Mesendoderm (in vitro differentiated cells): ENCODE data around the gene PNP. TPM values are rescaled to one million over a fixed set of nuclear protein-coding genes. Genes with fewer than 3 reads are reported as not detected.

Source experiments
- DNase-seq: peaks from one replicate; pipeline ENCODE4 v3.0.0; 2013
- H2AK5ac ChIP-seq: 2 replicates; pipeline ENCODE4 v1.6.1; 2013; ENCODE audit warnings: low read length, inconsistent platforms
- H2BK120ac ChIP-seq: 2 replicates; pipeline ENCODE4 v1.6.1; 2013; ENCODE audit warnings: low read depth, mild to moderate bottlenecking, low read length, moderate library complexity, mixed read lengths
- H2BK15ac ChIP-seq: replicated peaks from 2 replicates; pipeline ENCODE4 v1.6.1; 2013; ENCODE audit warnings: low read depth, mild to moderate bottlenecking, moderate library complexity
- H2BK5ac ChIP-seq: 2 replicates; pipeline ENCODE4 v1.6.1; 2013; ENCODE audit warnings: low read length, inconsistent platforms
- H3K18ac ChIP-seq: 2 replicates; pipeline ENCODE4 v1.6.1; 2013; ENCODE audit warnings: mild to moderate bottlenecking, low read length, mixed read lengths
- H3K23ac ChIP-seq: one replicate; pipeline ENCODE4 v1.6.1; 2013; ENCODE audit warnings: low read length
- H3K27ac ChIP-seq: 2 replicates; pipeline ENCODE4 v1.5.1; 2013; ENCODE audit warnings: low read depth, mild to moderate bottlenecking, inconsistent platforms, low read length, moderate library complexity
- H3K27me3 ChIP-seq: 2 replicates; pipeline ENCODE4 v1.6.1; 2013; ENCODE audit warnings: low read length, control low read depth, mild to moderate bottlenecking, inconsistent platforms; ENCODE audit not compliant: insufficient read depth, poor library complexity
- H3K36me3 ChIP-seq: 2 replicates; pipeline ENCODE4 v1.6.1; 2013; ENCODE audit warnings: low read length, inconsistent platforms; ENCODE audit not compliant: control insufficient read depth, insufficient read depth
- H3K4ac ChIP-seq: one replicate; pipeline ENCODE4 v1.6.1; 2013; ENCODE audit warnings: low read depth, mild to moderate bottlenecking, low read length, moderate library complexity
- H3K4me1 ChIP-seq: 2 replicates; pipeline ENCODE4 v1.6.1; 2013; ENCODE audit warnings: low read depth, low read length, inconsistent platforms; ENCODE audit not compliant: control insufficient read depth
- H3K4me2 ChIP-seq: 2 replicates; pipeline ENCODE4 v1.6.1; 2013; ENCODE audit warnings: low read length
- H3K4me3 ChIP-seq: 2 replicates; pipeline ENCODE4 v1.5.1; 2013; ENCODE audit warnings: mild to moderate bottlenecking, low read length
- H3K56ac ChIP-seq: one replicate; pipeline ENCODE4 v1.6.1; 2013; ENCODE audit warnings: low read length
- H3K79me1 ChIP-seq: 2 replicates; pipeline ENCODE4 v1.6.1; 2013; ENCODE audit warnings: low read length, inconsistent platforms
- H3K79me2 ChIP-seq: 2 replicates; pipeline ENCODE4 v1.6.1; 2013; ENCODE audit warnings: mild to moderate bottlenecking, low read length; ENCODE audit not compliant: control insufficient read depth, insufficient read depth
- H3K9ac ChIP-seq: 2 replicates; pipeline ENCODE4 v1.6.1; 2013; ENCODE audit warnings: low read length, inconsistent platforms
- H4K5ac ChIP-seq: one replicate; pipeline ENCODE4 v1.6.1; 2013; ENCODE audit warnings: low read length
- H4K8ac ChIP-seq: one replicate; pipeline ENCODE4 v1.6.1; 2013; ENCODE audit warnings: low read depth, mild to moderate bottlenecking, control low read depth, low read length, moderate library complexity
- WGBS: extraction: QIAGEN DNeasy Blood & Tissue Kit; methylation state at CpG from one replicate; pipeline ENCODE4 v1.1.7; 2013; ENCODE audit warnings: low lambda C conversion rate, missing lambda C conversion rate; ENCODE audit not compliant: insufficient coverage; ENCODE audit errors: extremely low coverage; 5-methylcytosine and 5-hydroxymethylcytosine counted together
- polyA plus RNA-seq, 2 experiments: library from polyadenylated mRNA; stranded (reverse); fragments of 200-250 nt; gene quantifications; one replicate each; pipeline ENCODE4 v1.2.3, GENCODE V29; 2013

The PNP gene
- 201 TPM for polyA plus RNA-seq (2013, experiment 1 of 2)
- polyA plus RNA-seq (2013, experiment 2 of 2) = 198 TPM

DNA sequence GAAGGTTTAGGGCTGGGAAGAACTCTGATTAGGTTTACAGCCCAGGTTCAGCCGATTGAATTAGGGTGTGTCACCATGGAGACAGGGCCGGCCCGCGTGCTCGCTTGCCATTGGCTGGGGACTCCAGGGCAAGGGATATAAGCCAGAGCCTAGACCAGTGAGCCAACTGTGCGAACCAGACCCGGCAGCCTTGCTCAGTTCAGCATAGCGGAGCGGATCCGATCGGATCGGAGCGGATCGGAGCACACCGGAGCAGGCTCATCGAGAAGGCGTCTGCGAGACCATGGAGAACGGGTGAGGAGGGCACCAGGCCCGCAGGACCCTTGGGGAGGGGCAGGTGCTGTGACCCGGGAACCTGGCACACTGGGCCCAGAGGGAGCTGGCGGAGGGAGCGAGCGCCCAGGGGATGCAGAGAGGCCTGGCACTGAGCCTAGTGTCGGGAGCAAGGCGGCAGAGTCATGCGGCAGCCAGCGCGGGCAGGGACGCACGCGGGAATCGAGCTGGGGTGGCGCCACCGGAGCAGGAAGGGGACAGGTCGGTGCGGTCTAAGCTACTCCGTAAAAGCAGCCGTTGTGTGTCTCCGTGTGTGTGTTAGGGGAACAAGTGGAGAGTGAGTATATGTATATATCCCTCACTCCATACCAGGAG, at the start of gene PNP:
Gene PNP (plus strand): TSS at position 165 of the 648 bp plus-strand sequence. CDS start 119 bp downstream, at position 284.
- Histone ChIP-seq H3K56ac (peak within 1 kb of the TSS; percentile 89), H3K4me2 (peak within 1 kb of the TSS; percentile 99), H3K27ac (peak within 1 kb of the TSS; percentile 62), H3K23ac (peak within 1 kb of the TSS; percentile 52), H4K8ac (no peak within 1 kb of the TSS), H2AK5ac (no peak within 1 kb of the TSS), H3K4ac (peak within 1 kb of the TSS; percentile 29), H3K18ac (no peak within 1 kb of the TSS), H3K9ac (peak within 1 kb of the TSS; percentile 80), H3K4me3 (peak within 1 kb of the TSS; percentile 60), H3K4me1 (peaks cover 7% of the 10 kb centered on the region), H3K27me3 (no peaks in the 10 kb centered on the region), H2BK15ac (no peak within 1 kb of the TSS), H3K79me2 (peaks cover 32% of the 10 kb centered on the region), H2BK5ac (peak within 1 kb of the TSS; percentile 29), H3K79me1 (peaks cover 13% of the 10 kb centered on the region), H4K5ac (no peak within 1 kb of the TSS), H3K36me3 (peaks cover 6% of the 10 kb centered on the region), H2BK120ac (no peak within 1 kb of the TSS)
- no CpG with 5 or more reads among the region's 40 CpGs for WGBS
- DNase-seq = peak; percentile 97

DNA sequence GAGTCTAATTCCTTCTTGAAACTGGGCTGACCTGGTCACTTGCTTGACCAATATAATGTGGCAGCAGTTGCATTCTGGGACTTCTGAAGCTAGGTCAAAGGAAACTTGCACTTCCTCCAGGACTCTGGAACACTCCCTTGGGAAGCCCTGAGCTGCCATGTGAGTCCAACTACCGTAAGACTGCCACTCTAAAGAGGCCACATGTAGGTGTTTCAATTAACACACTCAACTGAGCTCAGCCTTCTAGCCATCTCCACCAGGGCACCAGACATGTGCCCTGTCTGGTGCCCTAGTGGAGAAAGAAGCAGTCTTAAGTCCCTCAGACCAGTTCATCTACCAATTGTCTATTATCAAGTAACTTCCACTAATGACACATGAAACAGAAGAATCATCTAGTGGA, 49.8 kb upstream of the PNP start:
- Histone ChIP-seq H3K23ac (no peak overlapping the region), H3K56ac (no peak overlapping the region), H3K9ac (no peak overlapping the region), H2BK15ac (no peak overlapping the region), H3K4me3 (no peak overlapping the region), H3K4ac (no peak overlapping the region), H2BK5ac (no peak overlapping the region), H2BK120ac (no peak overlapping the region), H3K4me2 (no peak overlapping the region), H3K27ac (no peak overlapping the region), H4K8ac (no peak overlapping the region), H3K27me3 (no peaks in the 10 kb centered on the region), H3K79me1 (no peaks in the 10 kb centered on the region), H3K36me3 (no peaks in the 10 kb centered on the region), H2AK5ac (no peak overlapping the region), H4K5ac (no peak overlapping the region), H3K4me1 (no peaks in the 10 kb centered on the region), H3K79me2 (no peaks in the 10 kb centered on the region), H3K18ac (no peak overlapping the region)
- no peak for DNase-seq
- no CpG with 5 or more reads among the region's 1 CpG for WGBS

DNA sequence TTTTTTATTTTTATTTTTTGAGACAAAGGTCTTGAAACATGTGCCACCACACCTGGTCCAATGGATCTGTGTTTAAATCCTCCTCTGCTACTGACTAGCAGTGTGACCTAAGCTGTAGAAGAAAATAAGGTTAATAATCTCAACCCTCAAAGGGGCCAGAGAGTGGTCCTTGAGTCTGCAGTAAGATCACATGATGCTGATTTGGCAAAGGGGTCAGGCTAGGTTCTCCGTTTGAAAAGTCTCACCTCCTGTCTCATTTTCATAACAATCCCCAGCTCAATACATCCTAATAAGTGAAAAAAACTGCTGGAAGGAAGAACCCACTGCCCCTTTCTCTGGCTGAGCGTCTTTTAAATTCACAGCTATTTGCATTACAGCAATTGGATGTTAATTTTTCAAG, 47.9 kb upstream of the PNP start:
- no peaks in the 10 kb centered on the region for H3K79me1 ChIP-seq
- no peak overlapping the region for H2BK120ac ChIP-seq
- H3K27me3 ChIP-seq = no peaks in the 10 kb centered on the region
- H3K4ac ChIP-seq = no peak overlapping the region
- H3K79me2 ChIP-seq = no peaks in the 10 kb centered on the region
- H2AK5ac ChIP-seq = no peak overlapping the region
- peak overlapping the region; percentile 56 for H4K8ac ChIP-seq
- H3K36me3 ChIP-seq = no peaks in the 10 kb centered on the region
- no peak overlapping the region for H3K27ac ChIP-seq
- no peak overlapping the region for H2BK5ac ChIP-seq
- no peak for DNase-seq
- no peak overlapping the region for H3K9ac ChIP-seq
- no peak overlapping the region for H3K23ac ChIP-seq
- no peak overlapping the region for H3K4me3 ChIP-seq
- no peak overlapping the region for H3K4me2 ChIP-seq
- no peak overlapping the region for H2BK15ac ChIP-seq
- H3K18ac ChIP-seq = no peak overlapping the region
- no CpG with 5 or more reads among the region's 2 CpGs for WGBS
- H3K4me1 ChIP-seq = no peaks in the 10 kb centered on the region
- H4K5ac ChIP-seq = no peak overlapping the region
- H3K56ac ChIP-seq = no peak overlapping the region

DNA sequence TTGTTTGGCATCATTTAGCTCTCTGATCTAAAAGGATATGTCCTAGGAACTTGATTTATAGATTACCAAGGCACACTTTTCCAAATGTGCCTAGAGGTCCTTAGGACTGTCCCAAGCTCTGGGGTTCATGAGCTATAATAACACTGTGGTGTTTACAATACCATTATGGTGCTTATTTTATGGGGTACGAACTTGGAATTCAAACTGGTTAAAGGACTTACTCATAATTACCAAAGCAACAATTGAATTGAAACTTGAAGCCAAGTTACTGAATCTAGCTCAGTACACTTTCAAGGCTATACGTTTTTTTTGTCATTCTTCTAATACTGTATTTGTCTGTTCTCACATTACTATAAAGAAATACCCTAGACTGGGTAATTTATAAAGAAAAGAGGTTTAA, 46.3 kb upstream of the PNP start:
- no peak overlapping the region for H3K18ac ChIP-seq
- no peak overlapping the region for H2BK15ac ChIP-seq
- H3K4ac ChIP-seq = no peak overlapping the region
- H3K4me3 ChIP-seq = no peak overlapping the region
- no peak overlapping the region for H3K4me2 ChIP-seq
- no peaks in the 10 kb centered on the region for H3K27me3 ChIP-seq
- H3K23ac ChIP-seq = no peak overlapping the region
- H4K5ac ChIP-seq = no peak overlapping the region
- H3K79me2 ChIP-seq = no peaks in the 10 kb centered on the region
- DNase-seq = no peak
- no peak overlapping the region for H2BK120ac ChIP-seq
- H2AK5ac ChIP-seq = no peak overlapping the region
- H3K36me3 ChIP-seq = no peaks in the 10 kb centered on the region
- H4K8ac ChIP-seq = no peak overlapping the region
- H3K27ac ChIP-seq = no peak overlapping the region
- no peak overlapping the region for H3K9ac ChIP-seq
- no CpG with 5 or more reads among the region's 2 CpGs for WGBS
- no peaks in the 10 kb centered on the region for H3K79me1 ChIP-seq
- H2BK5ac ChIP-seq = no peak overlapping the region
- H3K4me1 ChIP-seq = peaks cover 2% of the 10 kb centered on the region
- H3K56ac ChIP-seq = no peak overlapping the region

DNA sequence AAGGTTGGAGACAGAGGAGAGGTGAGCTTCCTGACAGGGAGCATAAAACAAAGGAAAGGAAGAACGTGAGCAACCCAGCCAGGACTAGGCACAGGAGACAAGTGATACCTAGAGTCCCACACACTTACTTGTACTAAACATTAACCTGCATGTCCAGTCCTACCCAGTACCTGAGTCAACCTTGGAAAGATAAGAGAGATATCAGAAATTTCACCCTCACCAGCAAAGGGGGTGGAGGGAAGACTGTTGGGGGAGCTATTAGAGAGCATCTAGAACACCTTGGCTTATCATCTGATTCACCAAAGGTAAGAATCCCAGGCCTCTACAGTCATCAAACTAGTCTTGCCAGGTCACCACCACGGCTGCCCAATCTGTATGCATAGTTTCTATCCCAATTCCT, 44.4 kb upstream of the PNP start:
- H3K27ac ChIP-seq = no peak overlapping the region
- H3K79me2 ChIP-seq = no peaks in the 10 kb centered on the region
- H3K18ac ChIP-seq = no peak overlapping the region
- H4K8ac ChIP-seq = no peak overlapping the region
- H2AK5ac ChIP-seq = no peak overlapping the region
- no peak overlapping the region for H3K4ac ChIP-seq
- no peak overlapping the region for H3K4me3 ChIP-seq
- no peaks in the 10 kb centered on the region for H3K27me3 ChIP-seq
- H3K9ac ChIP-seq = no peak overlapping the region
- DNase-seq = no peak
- peaks cover 2% of the 10 kb centered on the region for H3K4me1 ChIP-seq
- H3K36me3 ChIP-seq = no peaks in the 10 kb centered on the region
- no peak overlapping the region for H2BK120ac ChIP-seq
- H3K56ac ChIP-seq = no peak overlapping the region
- no peak overlapping the region for H2BK15ac ChIP-seq
- no CpG with 5 or more reads among the region's 2 CpGs for WGBS
- no peak overlapping the region for H4K5ac ChIP-seq
- H3K4me2 ChIP-seq = no peak overlapping the region
- H2BK5ac ChIP-seq = no peak overlapping the region
- no peak overlapping the region for H3K23ac ChIP-seq
- H3K79me1 ChIP-seq = no peaks in the 10 kb centered on the region
